ENCODE results near the gene SULT1A3. TPM values are rescaled to one million over a fixed set of nuclear protein-coding genes. Genes with fewer than 3 reads are reported as not detected.
"Not testable (repeated sequence)": the region's sequence is repeated elsewhere in the genome, so short reads cannot be mapped to it uniquely, and the experiment has no call there.

The SULT1A3 gene
- total RNA-seq, 4 donors from 2014 or later = 4.8 to 24.6 (median 7.8) TPM; not detected in 1

GRCh38 chr16:30185683-30186421 is 13.2 kb upstream of the SULT1A3 start:
- Histone ChIP-seq H3K36me3 (no peaks in the 10 kb centered on the region), H3K4me3 (peak overlapping the region; percentile 63), H3K9me3 (no peaks in the 10 kb centered on the region), H3K27ac (peak overlapping the region; percentile 34), H3K4me1 (peaks cover 26% of the 10 kb centered on the region), H3K27me3 (no peaks in the 10 kb centered on the region)
- WGBS = 78% methylated on average over 14 of the region's 15 CpGs
- DNase-seq (ENCODE audit: low spot score in 2 of 2) = peak in 1 of 2 donors; percentile 74
- TF ChIP-seq EP300 (IDR thresholded peaks at IDR 0.05) = no peak
- TF ChIP-seq POLR2AphosphoS5 (IDR thresholded peaks at IDR 0.05) = no peak
- TF ChIP-seq CTCF (IDR thresholded peaks at IDR 0.05) = no peak
- TF ChIP-seq POLR2A (IDR thresholded peaks at IDR 0.05) = no peak

DNA sequence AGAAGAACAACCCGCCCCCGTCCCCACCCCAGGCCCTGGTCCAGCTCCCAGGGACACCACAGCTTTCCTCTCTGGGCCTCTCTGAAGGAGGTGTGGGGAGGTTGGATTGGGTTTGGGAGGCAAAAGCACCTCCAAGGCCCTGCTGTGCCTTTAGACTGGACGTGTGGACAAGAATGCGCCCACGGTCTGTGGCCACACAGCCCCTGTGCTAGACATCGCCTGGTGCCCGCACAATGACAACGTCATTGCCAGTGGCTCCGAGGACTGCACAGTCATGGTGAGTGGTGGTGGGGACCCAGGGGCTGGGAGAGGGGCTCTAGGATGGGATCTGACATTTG is 12.6 kb upstream of the SULT1A3 start:
- TF ChIP-seq POLR2A (IDR thresholded peaks at IDR 0.05) (no peak), EP300 (IDR thresholded peaks at IDR 0.05) (no peak), CTCF (IDR thresholded peaks at IDR 0.05) (no peak), POLR2AphosphoS5 (IDR thresholded peaks at IDR 0.05) (no peak)
- H3K27ac ChIP-seq = peak overlapping the region; percentile 34
- DNase-seq (ENCODE audit: low spot score in 2 of 2) = no peak
- H3K27me3 ChIP-seq = no peaks in the 10 kb centered on the region
- no peaks in the 10 kb centered on the region for H3K36me3 ChIP-seq
- WGBS = 84% methylated on average over 7 of the region's 9 CpGs
- no peaks in the 10 kb centered on the region for H3K9me3 ChIP-seq
- H3K4me1 ChIP-seq = peaks cover 26% of the 10 kb centered on the region
- H3K4me3 ChIP-seq = peak overlapping the region; percentile 11

DNA sequence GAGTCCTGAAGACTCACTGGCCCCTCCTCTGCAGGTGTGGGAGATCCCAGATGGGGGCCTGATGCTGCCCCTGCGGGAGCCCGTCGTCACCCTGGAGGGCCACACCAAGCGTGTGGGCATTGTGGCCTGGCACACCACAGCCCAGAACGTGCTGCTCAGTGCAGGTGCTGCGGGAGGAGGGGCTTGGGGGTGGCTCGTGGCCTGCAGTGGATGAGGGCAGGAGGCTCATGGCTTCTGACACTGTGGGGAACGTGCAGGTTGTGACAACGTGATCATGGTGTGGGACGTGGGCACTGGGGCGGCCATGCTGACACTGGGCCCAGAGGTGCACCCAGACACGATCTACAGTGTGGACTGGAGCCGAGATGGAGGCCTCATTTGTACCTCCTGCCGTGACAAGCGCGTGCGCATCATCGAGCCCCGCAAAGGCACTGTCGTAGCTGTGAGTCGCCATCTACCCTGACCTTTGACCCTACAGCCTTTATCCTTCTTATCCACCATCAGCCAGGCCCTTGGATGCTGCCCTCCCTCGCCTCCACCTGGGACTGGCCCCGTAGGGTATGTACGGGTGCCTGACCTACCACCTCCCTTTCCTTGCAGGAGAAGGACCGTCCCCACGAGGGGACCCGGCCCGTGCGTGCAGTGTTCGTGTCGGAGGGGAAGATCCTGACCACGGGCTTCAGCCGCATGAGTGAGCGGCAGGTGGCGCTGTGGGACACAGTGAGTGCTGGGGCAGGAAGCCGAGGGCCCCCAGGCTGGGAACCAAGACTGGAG is 12.1 kb upstream of the SULT1A3 start:
- Histone ChIP-seq H3K4me3 (peak overlapping the region; percentile 11), H3K36me3 (no peaks in the 10 kb centered on the region), H3K9me3 (no peaks in the 10 kb centered on the region), H3K27me3 (no peaks in the 10 kb centered on the region), H3K4me1 (peaks cover 26% of the 10 kb centered on the region), H3K27ac (no peak overlapping the region)
- 50% methylated on average over 23 of the region's 36 CpGs for WGBS
- peak; percentile 67 to 77 for TF ChIP-seq CTCF (IDR thresholded peaks at IDR 0.05)
- TF ChIP-seq POLR2AphosphoS5 (IDR thresholded peaks at IDR 0.05) = no peak
- DNase-seq (ENCODE audit: low spot score in 2 of 2) = peak; percentile 85 to 88

- 85% methylated on average over 5 of the region's 9 CpGs for WGBS
- Histone ChIP-seq H3K36me3 (no peaks in the 10 kb centered on the region), H3K4me1 (peaks cover 25% of the 10 kb centered on the region), H3K27me3 (no peaks in the 10 kb centered on the region), H3K9me3 (no peaks in the 10 kb centered on the region), H3K27ac (no peak overlapping the region), H3K4me3 (no peak overlapping the region)
- TF ChIP-seq EP300 (IDR thresholded peaks at IDR 0.05) (no peak), CTCF (IDR thresholded peaks at IDR 0.05) (no peak), POLR2A (IDR thresholded peaks at IDR 0.05) (no peak), POLR2AphosphoS5 (IDR thresholded peaks at IDR 0.05) (no peak)
- DNase-seq (ENCODE audit: low spot score in 2 of 2) = no peak
Observed at GRCh38 chr16:30187556-30187865, 11.5 kb upstream of the SULT1A3 start.

DNA sequence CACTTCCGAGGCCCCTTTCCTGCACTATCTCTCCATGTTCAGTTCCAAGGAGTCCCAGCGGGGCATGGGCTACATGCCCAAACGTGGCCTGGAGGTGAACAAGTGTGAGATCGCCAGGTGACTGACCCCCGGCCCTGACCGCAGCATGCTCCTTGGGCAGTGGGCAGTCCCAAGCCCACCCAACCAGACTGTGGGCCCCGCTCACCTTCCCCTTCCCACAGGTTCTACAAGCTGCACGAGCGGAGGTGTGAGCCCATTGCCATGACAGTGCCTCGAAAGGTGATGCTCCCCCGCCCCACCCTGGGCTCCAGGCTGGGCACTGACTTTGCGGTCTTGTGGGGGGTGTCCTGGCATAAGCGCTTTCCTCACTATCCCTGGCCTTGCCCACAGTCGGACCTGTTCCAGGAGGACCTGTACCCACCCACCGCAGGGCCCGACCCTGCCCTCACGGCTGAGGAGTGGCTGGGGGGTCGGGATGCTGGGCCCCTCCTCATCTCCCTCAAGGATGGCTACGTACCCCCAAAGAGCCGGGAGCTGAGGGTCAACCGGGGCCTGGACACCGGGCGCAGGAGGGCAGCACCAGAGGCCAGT is 11.0 kb upstream of the SULT1A3 start:
- no peak overlapping the region for H3K4me3 ChIP-seq
- no peak for TF ChIP-seq POLR2A (IDR thresholded peaks at IDR 0.05)
- TF ChIP-seq EP300 (IDR thresholded peaks at IDR 0.05) = no peak
- no peak for TF ChIP-seq POLR2AphosphoS5 (IDR thresholded peaks at IDR 0.05)
- no peak for TF ChIP-seq CTCF (IDR thresholded peaks at IDR 0.05)
- H3K27ac ChIP-seq = no peak overlapping the region
- H3K27me3 ChIP-seq = no peaks in the 10 kb centered on the region
- peaks cover 20% of the 10 kb centered on the region for H3K4me1 ChIP-seq
- DNase-seq (ENCODE audit: low spot score in 2 of 2) = peak in 1 of 2 donors; percentile 69
- no peaks in the 10 kb centered on the region for H3K9me3 ChIP-seq
- WGBS = 80% methylated on average over 10 of the region's 23 CpGs
- no peaks in the 10 kb centered on the region for H3K36me3 ChIP-seq

- WGBS = 93% methylated on average over 6 of the region's 12 CpGs
- H3K27me3 ChIP-seq; H3K4me3 ChIP-seq; DNase-seq (ENCODE audit: low spot score in 2 of 2); H3K36me3 ChIP-seq; H3K9me3 ChIP-seq; H3K27ac ChIP-seq: not testable (repeated sequence)
- H3K4me1 ChIP-seq = peaks cover 10% of the 10 kb centered on the region
Observed at GRCh38 chr16:30191158-30191557, 7.9 kb upstream of the SULT1A3 start.

- H3K36me3 ChIP-seq; H3K4me3 ChIP-seq; H3K27me3 ChIP-seq; H3K27ac ChIP-seq; H3K4me1 ChIP-seq; DNase-seq (ENCODE audit: low spot score in 2 of 2); H3K9me3 ChIP-seq: not testable (repeated sequence)
- WGBS = no CpG with 5 or more reads among the region's 21 CpGs
Observed at GRCh38 chr16:30193098-30193497, 6.0 kb upstream of the SULT1A3 start.

DNA sequence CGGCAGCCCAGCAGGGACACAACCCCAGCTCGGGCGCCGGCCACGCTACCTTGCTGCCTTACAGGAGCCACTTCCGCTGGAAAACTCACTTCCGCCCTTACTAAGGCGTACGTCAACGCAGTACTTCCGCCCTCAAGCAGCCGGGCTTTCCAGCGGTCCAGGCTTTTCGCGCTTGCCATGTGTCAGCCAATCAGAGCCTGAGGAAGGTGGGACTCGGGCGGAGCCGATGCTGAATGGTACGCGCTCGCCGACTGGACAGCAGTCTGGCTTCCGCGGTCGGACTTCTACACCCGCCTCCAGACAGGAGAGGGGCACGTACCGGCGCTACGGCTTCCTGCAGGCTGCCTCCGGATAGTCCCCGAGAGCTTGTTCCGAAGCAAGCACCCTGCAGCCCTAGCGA is 5.4 kb upstream of the SULT1A3 start, which contains the start of the genes BOLA2B and SLX1A:
BOLA2B (minus strand) TSS at position 52 of the 400 bp plus-strand sequence. CDS start 71 bp downstream, outside the sequence.
SLX1A (plus strand) TSS at position 261 of the 400 bp plus-strand sequence. CDS start 210 bp downstream, outside the sequence.
- H3K27me3 ChIP-seq; H3K36me3 ChIP-seq; H3K9me3 ChIP-seq; DNase-seq (ENCODE audit: low spot score in 2 of 2); H3K27ac ChIP-seq; H3K4me1 ChIP-seq: not testable (repeated sequence)
- no CpG with 5 or more reads among the region's 34 CpGs for WGBS
- H3K4me3 ChIP-seq = peak within 1 kb of the TSS; percentile 47
